ENCODE measurements around the gene RAI1.

DNA sequence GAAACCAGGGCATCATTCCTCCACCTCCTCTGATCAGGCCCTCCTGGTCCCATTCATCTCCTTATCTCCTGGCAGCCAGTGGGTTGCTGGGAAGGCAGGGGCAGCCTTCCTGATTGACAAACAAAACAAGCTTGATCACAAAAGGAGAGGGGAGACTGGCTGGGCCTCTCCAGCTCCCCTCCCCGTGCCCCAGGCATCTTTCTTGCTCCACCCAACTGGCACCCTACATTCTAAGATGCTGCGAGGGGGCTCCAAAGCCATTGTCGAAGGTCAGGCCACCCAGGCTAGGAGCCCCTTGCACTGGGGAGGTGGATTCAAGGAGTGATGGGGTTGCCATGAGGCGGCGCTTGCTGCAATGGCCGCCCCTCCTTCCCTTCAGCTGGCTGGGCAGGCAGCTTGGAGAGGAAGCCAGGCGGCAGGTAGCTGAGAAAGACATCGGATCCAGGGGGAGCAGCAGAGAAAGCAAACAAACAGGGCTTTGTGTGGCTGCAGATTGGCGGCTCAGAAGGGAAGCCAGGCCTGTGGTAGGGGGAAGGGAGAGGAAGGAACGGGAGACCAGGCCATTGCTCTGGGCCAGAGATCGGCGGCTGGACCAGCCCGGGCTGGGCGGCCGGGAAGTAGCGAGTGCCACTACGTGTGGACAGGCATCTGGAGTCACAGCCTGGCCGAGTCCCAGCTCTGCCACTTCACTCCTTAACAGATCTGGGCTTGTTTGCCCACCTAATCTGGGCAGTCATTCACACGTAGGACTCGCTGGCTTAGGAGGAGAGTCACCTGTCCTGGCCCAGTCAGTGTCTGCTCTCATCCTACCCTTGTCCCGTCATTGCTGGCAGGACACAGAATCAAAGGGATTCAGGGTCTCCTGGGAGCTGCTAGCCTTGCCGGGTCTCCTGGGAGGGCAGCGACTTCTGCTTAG, 12.3 kb downstream of the RAI1 start:
- no peak for TF ChIP-seq ZNF8 (CRISPR knock-in tag; IDR thresholded peaks at IDR 0.05)
- TF ChIP-seq SNAI2 (CRISPR knock-in tag; IDR thresholded peaks at IDR 0.05) = no peak
- no peak for TF ChIP-seq ZFP30 (CRISPR knock-in tag; IDR thresholded peaks at IDR 0.05)
- TF ChIP-seq TOX (CRISPR knock-in tag; IDR thresholded peaks at IDR 0.05; ENCODE audit: borderline replicate concordance) = no peak
- TF ChIP-seq OSR1 (CRISPR knock-in tag; IDR thresholded peaks at IDR 0.05) = no peak
- no peak for TF ChIP-seq ZC3H10 (CRISPR knock-in tag; IDR thresholded peaks at IDR 0.05)
- TF ChIP-seq ISL1 (CRISPR knock-in tag; IDR thresholded peaks at IDR 0.05) = no peak
- TF ChIP-seq ZNF565 (CRISPR knock-in tag; conservative IDR thresholded peaks at IDR 0.05; ENCODE audit: low read depth) = no peak
- no peak for TF ChIP-seq CSDC2 (CRISPR knock-in tag; IDR thresholded peaks at IDR 0.05)
- no peak for TF ChIP-seq GLIS3 (CRISPR knock-in tag; IDR thresholded peaks at IDR 0.05)
- TF ChIP-seq, protein P1, sequence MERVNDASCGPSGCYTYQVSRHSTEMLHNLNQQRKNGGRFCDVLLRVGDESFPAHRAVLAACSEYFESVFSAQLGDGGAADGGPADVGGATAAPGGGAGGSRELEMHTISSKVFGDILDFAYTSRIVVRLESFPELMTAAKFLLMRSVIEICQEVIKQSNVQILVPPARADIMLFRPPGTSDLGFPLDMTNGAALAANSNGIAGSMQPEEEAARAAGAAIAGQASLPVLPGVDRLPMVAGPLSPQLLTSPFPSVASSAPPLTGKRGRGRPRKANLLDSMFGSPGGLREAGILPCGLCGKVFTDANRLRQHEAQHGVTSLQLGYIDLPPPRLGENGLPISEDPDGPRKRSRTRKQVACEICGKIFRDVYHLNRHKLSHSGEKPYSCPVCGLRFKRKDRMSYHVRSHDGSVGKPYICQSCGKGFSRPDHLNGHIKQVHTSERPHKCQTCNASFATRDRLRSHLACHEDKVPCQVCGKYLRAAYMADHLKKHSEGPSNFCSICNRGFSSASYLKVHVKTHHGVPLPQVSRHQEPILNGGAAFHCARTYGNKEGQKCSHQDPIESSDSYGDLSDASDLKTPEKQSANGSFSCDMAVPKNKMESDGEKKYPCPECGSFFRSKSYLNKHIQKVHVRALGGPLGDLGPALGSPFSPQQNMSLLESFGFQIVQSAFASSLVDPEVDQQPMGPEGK (CRISPR knock-in tag; IDR thresholded peaks at IDR 0.05; ENCODE audit: borderline replicate concordance) = no peak
- TF ChIP-seq TCF4 (CRISPR knock-in tag; IDR thresholded peaks at IDR 0.05; ENCODE audit: borderline replicate concordance) = no peak
- TF ChIP-seq, protein P2, sequence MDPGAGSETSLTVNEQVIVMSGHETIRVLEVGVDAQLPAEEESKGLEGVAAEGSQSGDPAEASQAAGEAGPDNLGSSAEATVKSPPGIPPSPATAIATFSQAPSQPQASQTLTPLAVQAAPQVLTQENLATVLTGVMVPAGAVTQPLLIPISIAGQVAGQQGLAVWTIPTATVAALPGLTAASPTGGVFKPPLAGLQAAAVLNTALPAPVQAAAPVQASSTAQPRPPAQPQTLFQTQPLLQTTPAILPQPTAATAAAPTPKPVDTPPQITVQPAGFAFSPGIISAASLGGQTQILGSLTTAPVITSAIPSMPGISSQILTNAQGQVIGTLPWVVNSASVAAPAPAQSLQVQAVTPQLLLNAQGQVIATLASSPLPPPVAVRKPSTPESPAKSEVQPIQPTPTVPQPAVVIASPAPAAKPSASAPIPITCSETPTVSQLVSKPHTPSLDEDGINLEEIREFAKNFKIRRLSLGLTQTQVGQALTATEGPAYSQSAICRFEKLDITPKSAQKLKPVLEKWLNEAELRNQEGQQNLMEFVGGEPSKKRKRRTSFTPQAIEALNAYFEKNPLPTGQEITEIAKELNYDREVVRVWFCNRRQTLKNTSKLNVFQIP (CRISPR knock-in tag; IDR thresholded peaks at IDR 0.05; ENCODE audit: borderline replicate concordance, low read depth) = no peak

Data from SK-N-SH treated with all-trans-retinoic acid at 6 μM for 48 hours (cell line).